Peyer's patch (tissue), 4 donors: ENCODE measurements around the gene SCN7A. TPM values are rescaled to one million over a fixed set of nuclear protein-coding genes. Genes with fewer than 3 reads are reported as not detected.

Source experiments
- DNase-seq, 3 donors: peaks; one replicate each; pipeline ENCODE4 v3.0.0-alpha.2; 2017 to 2019
- H3K27ac ChIP-seq, 4 donors: fragments of 200-600 bp; sonication (generic); one replicate each; pipeline ENCODE4 v1.5.1; 2016 to 2019
- H3K27me3 ChIP-seq, 2 donors: fragments of 200-600 bp; sonication (generic); one replicate each; pipeline ENCODE4 v1.5.1; 2019
- H3K36me3 ChIP-seq, 3 donors: fragments of 200-600 bp; sonication (generic); one replicate each; pipeline ENCODE4 v1.5.1; 2016 to 2019
- H3K4me1 ChIP-seq, 4 donors: fragments of 200-600 bp; sonication (generic); one replicate each; pipeline ENCODE4 v1.5.1; 2016 to 2019
- H3K4me3 ChIP-seq, 4 donors: fragments of 200-600 bp; sonication (generic); 1 replicate in 3 of 4; 2 replicates in 1 of 4; pipeline ENCODE4 v1.5.1; 2016 to 2019; ENCODE audit warnings: mild to moderate bottlenecking in 1 of 4
- H3K9me3 ChIP-seq, 4 donors: fragments of 200-600 bp; sonication (generic); one replicate each; pipeline ENCODE4 v1.5.1; 2016 to 2019; ENCODE audit warnings: mild to moderate bottlenecking in 1 of 4
- POLR2A ChIP-seq, 2 donors: fragments of 450-650 bp; IDR thresholded peaks; one replicate each; pipeline ENCODE4 v1.5.1; 2017; ENCODE audit warnings: antibody characterized with exemption in 2 of 2, mild to moderate bottlenecking in 2 of 2, moderate library complexity in 2 of 2
- total RNA-seq, 4 donors: library from RNA; depleted of rRNA; stranded (reverse); fragments of >200 nt; gene quantifications; one replicate each; pipeline ENCODE4 v1.1.0, GENCODE V29; 2016
- TF ChIP-seq, protein P1 (sequence below), 6 experiments: fragments of 450-650 bp in 4 of 6; fragments of 200-600 bp in 2 of 6; sonication (generic) in 1 of 6; IDR thresholded peaks; one replicate each; pipeline ENCODE4 v1.5.1; 2017 to 2019; ENCODE audit warnings: antibody characterized with exemption in 6 of 6, mild to moderate bottlenecking in 3 of 6, moderate library complexity in 1 of 6

SCN7A gene
- total RNA-seq, 4 donors from 2014 or later: 2.8 to 5.0 (median 3.2) TPM

DNA sequence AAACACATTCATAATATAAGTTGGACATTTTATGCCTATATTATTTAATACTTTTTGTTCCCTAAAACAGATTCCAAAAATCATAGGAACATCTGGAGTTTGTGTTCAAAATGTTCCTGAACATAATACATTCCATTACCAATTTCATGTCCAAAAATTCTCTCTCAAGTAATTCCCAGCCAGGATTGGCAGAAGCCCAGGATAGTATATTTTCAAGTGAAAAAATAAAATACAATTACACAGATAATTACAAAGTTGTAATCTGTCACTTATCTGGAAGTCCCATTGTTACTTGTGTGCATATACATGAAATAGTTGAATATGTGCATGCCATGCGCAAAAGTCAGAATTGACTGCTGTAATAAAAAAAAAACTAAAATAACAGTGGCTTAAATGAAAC, 5.2 kb upstream of the SCN7A start:
- no peak overlapping the region for H3K27ac ChIP-seq

GRCh38 chr2:166491461-166491860, 2.6 kb downstream of the SCN7A start:
- Histone ChIP-seq H3K36me3 (no peaks in the 10 kb centered on the region), H3K27me3 (no peaks in the 10 kb centered on the region), H3K9me3 (no peaks in the 10 kb centered on the region), H3K27ac (no peak overlapping the region), H3K4me1 (no peaks in the 10 kb centered on the region), H3K4me3 (peak overlapping the region in 1 of 4 donors; percentile 10)
- no peak for TF ChIP-seq POLR2A (IDR thresholded peaks at IDR 0.05)
- TF ChIP-seq, protein P1, sequence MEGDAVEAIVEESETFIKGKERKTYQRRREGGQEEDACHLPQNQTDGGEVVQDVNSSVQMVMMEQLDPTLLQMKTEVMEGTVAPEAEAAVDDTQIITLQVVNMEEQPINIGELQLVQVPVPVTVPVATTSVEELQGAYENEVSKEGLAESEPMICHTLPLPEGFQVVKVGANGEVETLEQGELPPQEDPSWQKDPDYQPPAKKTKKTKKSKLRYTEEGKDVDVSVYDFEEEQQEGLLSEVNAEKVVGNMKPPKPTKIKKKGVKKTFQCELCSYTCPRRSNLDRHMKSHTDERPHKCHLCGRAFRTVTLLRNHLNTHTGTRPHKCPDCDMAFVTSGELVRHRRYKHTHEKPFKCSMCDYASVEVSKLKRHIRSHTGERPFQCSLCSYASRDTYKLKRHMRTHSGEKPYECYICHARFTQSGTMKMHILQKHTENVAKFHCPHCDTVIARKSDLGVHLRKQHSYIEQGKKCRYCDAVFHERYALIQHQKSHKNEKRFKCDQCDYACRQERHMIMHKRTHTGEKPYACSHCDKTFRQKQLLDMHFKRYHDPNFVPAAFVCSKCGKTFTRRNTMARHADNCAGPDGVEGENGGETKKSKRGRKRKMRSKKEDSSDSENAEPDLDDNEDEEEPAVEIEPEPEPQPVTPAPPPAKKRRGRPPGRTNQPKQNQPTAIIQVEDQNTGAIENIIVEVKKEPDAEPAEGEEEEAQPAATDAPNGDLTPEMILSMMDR (IDR thresholded peaks at IDR 0.05): no peak
- no peak for DNase-seq

More for the DNA sequence above, 5.2 kb upstream of the SCN7A start:
- H3K27me3 ChIP-seq: no peaks in the 10 kb centered on the region
- H3K9me3 ChIP-seq: no peaks in the 10 kb centered on the region
- TF ChIP-seq, protein P1 (IDR thresholded peaks at IDR 0.05): no peak
- TF ChIP-seq POLR2A (IDR thresholded peaks at IDR 0.05): no peak
- no peaks in the 10 kb centered on the region for H3K4me1 ChIP-seq
- DNase-seq: no peak
- H3K4me3 ChIP-seq: no peak overlapping the region
- no peaks in the 10 kb centered on the region for H3K36me3 ChIP-seq

DNA sequence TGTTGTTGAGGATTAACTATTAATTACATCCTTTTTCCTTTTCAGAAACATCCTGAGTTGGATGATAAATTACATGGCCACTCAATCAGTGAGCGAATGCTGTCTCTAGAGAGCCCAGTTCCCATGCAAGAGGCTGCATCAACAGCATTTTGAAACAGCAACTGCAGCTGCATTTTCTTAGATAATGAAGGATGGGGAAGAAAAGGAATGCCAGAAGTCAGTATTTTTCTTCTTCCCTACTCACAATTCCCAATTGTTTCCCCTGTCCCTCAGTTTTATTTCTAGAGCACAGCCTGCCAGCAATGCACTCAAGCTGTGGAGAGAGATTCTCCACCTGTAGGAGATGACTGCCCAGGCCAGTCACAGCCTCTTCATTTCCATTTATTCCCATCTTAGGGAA, 6.9 kb downstream of the SCN7A start:
- Histone ChIP-seq H3K27me3 (no peaks in the 10 kb centered on the region), H3K9me3 (no peaks in the 10 kb centered on the region), H3K27ac (no peak overlapping the region), H3K4me3 (no peak overlapping the region), H3K36me3 (no peaks in the 10 kb centered on the region), H3K4me1 (no peaks in the 10 kb centered on the region)
- TF ChIP-seq POLR2A (IDR thresholded peaks at IDR 0.05): no peak
- TF ChIP-seq, protein P1 (IDR thresholded peaks at IDR 0.05): no peak
- no peak for DNase-seq

GRCh38 chr2:166485558-166486178, 8.4 kb downstream of the SCN7A start:
- no peaks in the 10 kb centered on the region for H3K36me3 ChIP-seq
- no peaks in the 10 kb centered on the region for H3K9me3 ChIP-seq
- H3K27me3 ChIP-seq: no peaks in the 10 kb centered on the region
- no peak for TF ChIP-seq POLR2A (IDR thresholded peaks at IDR 0.05)
- TF ChIP-seq, protein P1 (IDR thresholded peaks at IDR 0.05): no peak
- H3K27ac ChIP-seq: no peak overlapping the region
- no peak overlapping the region for H3K4me3 ChIP-seq
- DNase-seq: no peak
- H3K4me1 ChIP-seq: no peaks in the 10 kb centered on the region

GRCh38 chr2:166472332-166472731, 21.7 kb downstream of the SCN7A start:
- H3K36me3 ChIP-seq: no peaks in the 10 kb centered on the region
- H3K4me3 ChIP-seq: no peak overlapping the region
- DNase-seq: no peak
- no peaks in the 10 kb centered on the region for H3K9me3 ChIP-seq
- H3K4me1 ChIP-seq: no peaks in the 10 kb centered on the region
- H3K27ac ChIP-seq: no peak overlapping the region
- TF ChIP-seq, protein P1 (IDR thresholded peaks at IDR 0.05): no peak
- TF ChIP-seq POLR2A (IDR thresholded peaks at IDR 0.05): no peak
- H3K27me3 ChIP-seq: no peaks in the 10 kb centered on the region
